K562 (cell line): Measurements from ENCODE around the gene ATP5F1A. TPM values are rescaled to one million over a fixed set of nuclear protein-coding genes. Genes with fewer than 3 reads are reported as not detected.

Experiments used
- ARID4B ChIP-seq: sonication (generic); formaldehyde crosslinking; IDR thresholded peaks from 2 replicates; pipeline ENCODE4 v1.8.0; 2022; ENCODE audit warnings: mild to moderate bottlenecking, missing genetic modification reagents
- BRF1 ChIP-seq: IDR thresholded peaks from 3 replicates; pipeline ENCODE4 v1.6.1; 2011; ENCODE audit warnings: borderline replicate concordance, mild to moderate bottlenecking; ENCODE audit not compliant: insufficient read length; ENCODE audit errors: extremely low read depth
- CEBPG ChIP-seq, 3 experiments: fragments of 200-800 bp in 1 of 3; sonication (Bioruptor generic) in 1 of 3; sonication (generic) in 1 of 3; formaldehyde crosslinking in 1 of 3; IDR thresholded peaks in 2 of 3; conservative IDR thresholded peaks in 1 of 3; 2 replicates each; pipeline versions ENCODE4 v1.6.1 to v1.8.0; 2016 to 2022; ENCODE audit warnings: missing compliant biosample characterization in 2 of 3, missing genetic modification characterization in 2 of 3, mild to moderate bottlenecking in 1 of 3, missing genetic modification reagents in 1 of 3
- DEAF1 ChIP-seq: fragments of 450-650 bp; formaldehyde crosslinking; IDR thresholded peaks from 2 replicates; pipeline ENCODE4 v1.4.0; 2020; ENCODE audit warnings: mild to moderate bottlenecking, moderate library complexity
- ELF2 ChIP-seq: fragments of 250-450 bp; sonication (Bioruptor Pico); IDR thresholded peaks from 2 replicates; pipeline ENCODE4 v1.5.0; 2021; ENCODE audit warnings: mild to moderate bottlenecking
- EP300 ChIP-seq: IDR thresholded peaks from 2 replicates; pipeline ENCODE4 v1.6.1; 2012; ENCODE audit warnings: low read length, improper control_type of control experiment
- FOXP1 ChIP-seq: sonication (generic); formaldehyde crosslinking; IDR thresholded peaks from 2 replicates; pipeline ENCODE4 v1.8.0; 2022; ENCODE audit warnings: mild to moderate bottlenecking, missing genetic modification reagents
- GTF3C2 ChIP-seq: IDR thresholded peaks from 3 replicates; pipeline ENCODE4 v1.6.1; 2011; ENCODE audit warnings: borderline replicate concordance, mild to moderate bottlenecking, moderate library complexity; ENCODE audit not compliant: insufficient read length; ENCODE audit errors: extremely low read depth
- HDAC3 ChIP-seq: fragments of 450-650 bp; IDR thresholded peaks from 2 replicates; pipeline ENCODE4 v1.6.1; 2018; ENCODE audit warnings: borderline replicate concordance, mild to moderate bottlenecking, moderate library complexity; ENCODE audit not compliant: partially characterized antibody
- KDM4B ChIP-seq, 2 experiments: fragments of 450-650 bp in 1 of 2; sonication (generic) in 1 of 2; IDR thresholded peaks; 2 replicates each; pipeline ENCODE4 v1.6.1; 2016 to 2017; ENCODE audit warnings: borderline replicate concordance in 2 of 2, antibody characterized with exemption in 1 of 2, low read depth in 1 of 2, mild to moderate bottlenecking in 1 of 2
- NFE2L1 ChIP-seq: fragments of 450-650 bp; IDR thresholded peaks from 2 replicates; pipeline ENCODE4 v1.6.1; 2016; ENCODE audit warnings: missing genetic modification characterization, low read depth, mild to moderate bottlenecking, missing compliant biosample characterization, moderate library complexity, borderline replicate concordance
- NR1H2 ChIP-seq: sonication (generic); formaldehyde crosslinking; IDR thresholded peaks from 2 replicates; pipeline ENCODE4 v1.4.0; 2020; ENCODE audit warnings: mild to moderate bottlenecking, missing genetic modification reagents
- POLR2A ChIP-seq: fragments of 450-650 bp; conservative IDR thresholded peaks from 2 replicates; pipeline ENCODE4 v1.6.1; 2016
- RBM17 ChIP-seq: fragments of 200-400 bp; formaldehyde crosslinking; IDR thresholded peaks from 2 replicates; pipeline ENCODE4 v1.6.1; 2017; ENCODE audit warnings: low read depth, mild to moderate bottlenecking, low read length, borderline replicate concordance
- THRA ChIP-seq: fragments of 450-650 bp; IDR thresholded peaks from 2 replicates; pipeline ENCODE4 v1.6.1; 2017; ENCODE audit warnings: mild to moderate bottlenecking, moderate library complexity
- TRIM28 ChIP-seq: fragments of 450-650 bp; IDR thresholded peaks from 2 replicates; pipeline ENCODE4 v1.6.1; 2017
- polyA plus RNA-seq, 8 experiments: library from polyadenylated mRNA; depleted of rRNA in 4 of 8; stranded (reverse) in 5 of 8; unstranded in 3 of 8; fragments of >200 nt; fragmentation: Nextera tagmentation in 2 of 8; fragmentation: Illumina TruSeq in 1 of 8; extraction: Ambion mirVana in 2 of 8; extraction: Trizol in 1 of 8; gene quantifications; 2 replicates each; pipeline versions ENCODE4 v1.2.1 to v1.2.3, GENCODE V29; 2011 to 2014; ENCODE audit warnings: inconsistent platforms in 1 of 8, missing spikeins in 1 of 8
- total RNA-seq, 7 experiments: library from RNA; depleted of rRNA in 6 of 7; stranded (reverse); fragments of >200 nt in 6 of 7; fragmentation: Illumina TruSeq in 2 of 7; extraction: Trizol in 2 of 7; gene quantifications; 2 replicates each; pipeline versions ENCODE4 v1.2.1 to v1.2.3, GENCODE V29; 2011 to 2021; ENCODE audit warnings: low replicate concordance in 1 of 7

ATP5F1A gene
- total and polyA plus RNA-seq, 9 of the 15 experiments (the other 6 are each of a cell fraction or from before 2014, with no cell fraction given): 377 to 762 (median 490) TPM

GRCh38 chr18:46060359-46060841 is 37.7 kb downstream of the ATP5F1A start (continued):
- TF ChIP-seq FOXP1 (CRISPR knock-in tag): no peak
- no peak for TF ChIP-seq TRIM28
- TF ChIP-seq GTF3C2: no peak
- TF ChIP-seq ARID4B: no peak
- TF ChIP-seq ELF2 (CRISPR knock-in tag): no peak
- no peak for TF ChIP-seq RBM17
- no peak for TF ChIP-seq CEBPG (CRISPR knock-in tag; IDR thresholded peaks at IDR 0.05)
- no peak for TF ChIP-seq CEBPG (tag; conservative IDR thresholded peaks at IDR 0.05 in 1 of 2, IDR thresholded peaks at IDR 0.05 in 1 of 2)
- TF ChIP-seq HDAC3: peak; percentile 48
- no peak for TF ChIP-seq KDM4B (IDR thresholded peaks at IDR 0.05; ENCODE audit: borderline replicate concordance in 2 of 2, low read depth in 1 of 2)
- TF ChIP-seq THRA: no peak; the same call in 1 of the 2 replicates
- TF ChIP-seq BRF1: no peak
- TF ChIP-seq NFE2L1 (tag): no peak
- no peak for TF ChIP-seq NR1H2 (CRISPR knock-in tag)
- no peak; the same call in 1 of the 2 replicates for TF ChIP-seq POLR2A
- TF ChIP-seq EP300: peak; percentile 90
- TF ChIP-seq DEAF1: no peak
